ENCODE data around the gene SMIM31.

Gene SMIM31

DNA sequence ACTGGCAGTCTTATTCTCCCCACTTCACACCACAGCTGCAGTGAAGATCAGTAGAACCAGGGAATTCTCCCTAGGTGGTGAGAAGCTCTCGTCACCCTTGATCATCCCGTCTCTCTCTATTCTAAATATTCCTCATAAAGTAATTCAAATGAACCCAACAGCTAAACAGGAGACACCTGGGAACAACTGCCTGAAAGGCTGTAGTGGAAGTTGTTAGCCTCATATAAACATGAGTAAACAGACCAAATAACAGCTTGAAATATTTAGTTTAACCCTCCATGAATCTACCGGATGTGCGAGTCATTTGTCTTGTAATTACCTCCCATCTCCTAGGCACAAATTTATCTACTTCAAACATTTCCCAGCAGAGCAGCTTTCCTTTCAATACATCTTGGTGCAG is 92.6 kb downstream of the SMIM31 start:
- TF ChIP-seq, protein P1, sequence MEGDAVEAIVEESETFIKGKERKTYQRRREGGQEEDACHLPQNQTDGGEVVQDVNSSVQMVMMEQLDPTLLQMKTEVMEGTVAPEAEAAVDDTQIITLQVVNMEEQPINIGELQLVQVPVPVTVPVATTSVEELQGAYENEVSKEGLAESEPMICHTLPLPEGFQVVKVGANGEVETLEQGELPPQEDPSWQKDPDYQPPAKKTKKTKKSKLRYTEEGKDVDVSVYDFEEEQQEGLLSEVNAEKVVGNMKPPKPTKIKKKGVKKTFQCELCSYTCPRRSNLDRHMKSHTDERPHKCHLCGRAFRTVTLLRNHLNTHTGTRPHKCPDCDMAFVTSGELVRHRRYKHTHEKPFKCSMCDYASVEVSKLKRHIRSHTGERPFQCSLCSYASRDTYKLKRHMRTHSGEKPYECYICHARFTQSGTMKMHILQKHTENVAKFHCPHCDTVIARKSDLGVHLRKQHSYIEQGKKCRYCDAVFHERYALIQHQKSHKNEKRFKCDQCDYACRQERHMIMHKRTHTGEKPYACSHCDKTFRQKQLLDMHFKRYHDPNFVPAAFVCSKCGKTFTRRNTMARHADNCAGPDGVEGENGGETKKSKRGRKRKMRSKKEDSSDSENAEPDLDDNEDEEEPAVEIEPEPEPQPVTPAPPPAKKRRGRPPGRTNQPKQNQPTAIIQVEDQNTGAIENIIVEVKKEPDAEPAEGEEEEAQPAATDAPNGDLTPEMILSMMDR (conservative IDR thresholded peaks at IDR 0.05), result no peak

DNA sequence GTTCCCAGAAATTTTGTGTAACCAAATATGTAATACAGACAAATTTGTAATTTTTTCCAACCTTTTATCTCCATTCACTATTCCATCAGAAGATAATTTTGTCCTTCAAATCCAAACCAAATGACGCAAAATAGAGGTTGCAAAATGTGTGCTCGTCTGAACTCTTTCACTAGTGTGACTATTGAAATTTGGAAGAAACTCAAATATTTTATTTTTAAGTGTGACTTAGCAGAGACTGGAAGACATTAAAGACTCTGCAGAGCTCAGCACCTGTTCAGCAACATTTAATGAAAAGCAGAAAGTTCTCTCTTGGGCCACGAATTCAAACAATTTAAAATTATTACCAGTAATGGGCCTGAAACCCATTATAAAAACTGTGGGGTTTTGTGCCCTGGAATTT is 93.1 kb downstream of the SMIM31 start:
- TF ChIP-seq, protein P1 (conservative IDR thresholded peaks at IDR 0.05), result no peak
- H3K27ac ChIP-seq, result peak overlapping the region; percentile 1; the same call in 1 of the 2 replicates

More for the DNA sequence above, 92.6 kb downstream of the SMIM31 start:
- H3K27ac ChIP-seq, result peak overlapping the region; percentile 1; the same call in 1 of the 2 replicates

- H3K27ac ChIP-seq, result no peak overlapping the region
- TF ChIP-seq, protein P1 (conservative IDR thresholded peaks at IDR 0.05), result no peak
These were observed 94.2 kb downstream of the SMIM31 start for GRCh38 chr4:164847967-164848649.
